Measurements from ENCODE around the gene TARM1.

- TF ChIP-seq, protein P1, sequence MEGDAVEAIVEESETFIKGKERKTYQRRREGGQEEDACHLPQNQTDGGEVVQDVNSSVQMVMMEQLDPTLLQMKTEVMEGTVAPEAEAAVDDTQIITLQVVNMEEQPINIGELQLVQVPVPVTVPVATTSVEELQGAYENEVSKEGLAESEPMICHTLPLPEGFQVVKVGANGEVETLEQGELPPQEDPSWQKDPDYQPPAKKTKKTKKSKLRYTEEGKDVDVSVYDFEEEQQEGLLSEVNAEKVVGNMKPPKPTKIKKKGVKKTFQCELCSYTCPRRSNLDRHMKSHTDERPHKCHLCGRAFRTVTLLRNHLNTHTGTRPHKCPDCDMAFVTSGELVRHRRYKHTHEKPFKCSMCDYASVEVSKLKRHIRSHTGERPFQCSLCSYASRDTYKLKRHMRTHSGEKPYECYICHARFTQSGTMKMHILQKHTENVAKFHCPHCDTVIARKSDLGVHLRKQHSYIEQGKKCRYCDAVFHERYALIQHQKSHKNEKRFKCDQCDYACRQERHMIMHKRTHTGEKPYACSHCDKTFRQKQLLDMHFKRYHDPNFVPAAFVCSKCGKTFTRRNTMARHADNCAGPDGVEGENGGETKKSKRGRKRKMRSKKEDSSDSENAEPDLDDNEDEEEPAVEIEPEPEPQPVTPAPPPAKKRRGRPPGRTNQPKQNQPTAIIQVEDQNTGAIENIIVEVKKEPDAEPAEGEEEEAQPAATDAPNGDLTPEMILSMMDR (conservative IDR thresholded peaks at IDR 0.05) = no peak
- no peak for TF ChIP-seq ZFX (IDR thresholded peaks at IDR 0.05)
Observed at GRCh38 chr19:54104998-54105715, 24.0 kb upstream of the TARM1 start.

Measured in C4-2B (cell line).